Fibroblast of pulmonary artery (primary cell): Measurements from ENCODE around the gene RGS6.

ENCODE experiments used
- DNase-seq: peaks from one replicate; pipeline ENCODE4 v3.0.0-alpha.2; 2010; ENCODE audit warnings: low read depth
- H3K4me3 ChIP-seq: replicated peaks from 2 replicates; pipeline ENCODE4 v1.5.1; 2011; ENCODE audit warnings: low read depth, mild to moderate bottlenecking, control low read depth, low read length, moderate library complexity
- CTCF ChIP-seq: IDR thresholded peaks from 2 replicates; pipeline ENCODE4 v1.5.1; 2011; ENCODE audit warnings: mild to moderate bottlenecking, control low read depth, low read length, inconsistent platforms; ENCODE audit errors: missing control alignments

The RGS6 gene

GRCh38 chr14:72604133-72604532 is 671.9 kb downstream of the RGS6 start:
- TF ChIP-seq CTCF = no peak
- DNase-seq = no peak
- no peak overlapping the region for H3K4me3 ChIP-seq

- DNase-seq = no peak
- no peak for TF ChIP-seq CTCF
- H3K4me3 ChIP-seq = no peak overlapping the region
Observed at GRCh38 chr14:72605096-72605920, 673.1 kb downstream of the RGS6 start.

GRCh38 chr14:72605921-72606220 is 673.6 kb downstream of the RGS6 start:
- no peak overlapping the region for H3K4me3 ChIP-seq
- DNase-seq = no peak
- no peak for TF ChIP-seq CTCF

GRCh38 chr14:72606879-72607278 is 674.6 kb downstream of the RGS6 start:
- H3K4me3 ChIP-seq = no peak overlapping the region
- no peak for DNase-seq
- TF ChIP-seq CTCF = no peak

GRCh38 chr14:72607386-72608130 is 675.3 kb downstream of the RGS6 start:
- no peak for TF ChIP-seq CTCF
- no peak overlapping the region for H3K4me3 ChIP-seq
- DNase-seq = no peak

GRCh38 chr14:72608391-72609204 is 676.4 kb downstream of the RGS6 start:
- TF ChIP-seq CTCF = no peak
- DNase-seq = peak; percentile 85
- no peak overlapping the region for H3K4me3 ChIP-seq
